Activated effector memory CD4-positive, alpha-beta T cell treated with Interleukin-2 at 50 U/mL for 16 hours (primary cell): ENCODE results near the gene SV2B.
"Not testable (repeated sequence)": the region's sequence is repeated elsewhere in the genome, so short reads cannot be mapped to it uniquely, and the experiment has no call there.

ENCODE experiments used
- DNase-seq: peaks from one replicate; pipeline ENCODE4 v3.0.0-alpha.2; 2020

The SV2B gene, protein sequence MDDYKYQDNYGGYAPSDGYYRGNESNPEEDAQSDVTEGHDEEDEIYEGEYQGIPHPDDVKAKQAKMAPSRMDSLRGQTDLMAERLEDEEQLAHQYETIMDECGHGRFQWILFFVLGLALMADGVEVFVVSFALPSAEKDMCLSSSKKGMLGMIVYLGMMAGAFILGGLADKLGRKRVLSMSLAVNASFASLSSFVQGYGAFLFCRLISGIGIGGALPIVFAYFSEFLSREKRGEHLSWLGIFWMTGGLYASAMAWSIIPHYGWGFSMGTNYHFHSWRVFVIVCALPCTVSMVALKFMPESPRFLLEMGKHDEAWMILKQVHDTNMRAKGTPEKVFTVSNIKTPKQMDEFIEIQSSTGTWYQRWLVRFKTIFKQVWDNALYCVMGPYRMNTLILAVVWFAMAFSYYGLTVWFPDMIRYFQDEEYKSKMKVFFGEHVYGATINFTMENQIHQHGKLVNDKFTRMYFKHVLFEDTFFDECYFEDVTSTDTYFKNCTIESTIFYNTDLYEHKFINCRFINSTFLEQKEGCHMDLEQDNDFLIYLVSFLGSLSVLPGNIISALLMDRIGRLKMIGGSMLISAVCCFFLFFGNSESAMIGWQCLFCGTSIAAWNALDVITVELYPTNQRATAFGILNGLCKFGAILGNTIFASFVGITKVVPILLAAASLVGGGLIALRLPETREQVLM

DNA sequence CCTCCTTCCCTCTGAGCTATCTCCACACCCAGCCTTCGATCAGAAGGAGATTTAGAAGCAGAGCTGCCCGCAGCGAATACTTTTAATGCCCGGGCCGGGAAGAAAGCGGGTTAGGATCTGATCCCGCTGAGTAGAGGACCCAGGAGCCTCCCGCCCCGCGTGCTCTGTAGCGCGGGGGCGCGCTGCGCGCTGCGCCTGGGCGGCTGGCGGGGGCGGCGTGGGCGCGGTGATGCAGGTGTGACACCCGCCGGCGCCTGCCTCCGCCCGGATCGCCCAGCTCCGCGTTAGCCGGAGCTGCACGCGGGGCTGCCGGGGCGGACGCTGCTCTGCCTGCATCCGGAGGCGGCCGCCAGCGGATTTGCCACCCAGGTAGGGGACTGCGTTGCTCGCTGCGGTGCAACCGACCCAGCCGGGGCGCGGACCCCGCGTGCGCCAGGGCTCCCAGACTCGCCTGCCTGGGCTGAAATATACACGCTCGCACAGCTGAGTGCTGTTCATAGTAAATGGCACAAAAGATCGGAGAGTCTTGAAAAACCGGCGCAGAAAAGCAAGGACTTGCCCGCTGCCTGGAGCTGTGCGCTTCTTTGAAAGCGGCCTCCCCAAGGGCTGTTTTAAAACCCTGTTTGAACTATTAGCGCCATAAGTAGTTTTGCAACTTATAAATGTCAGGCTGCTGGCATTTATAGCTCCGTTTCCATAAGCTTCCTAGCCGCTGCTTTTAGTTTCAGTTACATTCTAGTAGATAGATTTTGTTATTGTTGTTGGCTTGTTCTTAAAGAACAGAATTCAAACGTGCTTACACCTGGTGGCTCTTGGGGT, at the start of gene SV2B:
SV2B (plus strand) TSS at position 263 of the 819 bp plus-strand sequence. CDS start 126,007 bp downstream, outside the sequence.
- DNase-seq, result peak; percentile 20

- no peak for DNase-seq
Observed at GRCh38 chr15:91051248-91051647, 48.8 kb upstream of the SV2B start.

- DNase-seq, result no peak
Observed at GRCh38 chr15:91054816-91055215, 45.2 kb upstream of the SV2B start.

GRCh38 chr15:91055548-91056331, 44.3 kb upstream of the SV2B start:
- DNase-seq, result peak; percentile 4

DNA sequence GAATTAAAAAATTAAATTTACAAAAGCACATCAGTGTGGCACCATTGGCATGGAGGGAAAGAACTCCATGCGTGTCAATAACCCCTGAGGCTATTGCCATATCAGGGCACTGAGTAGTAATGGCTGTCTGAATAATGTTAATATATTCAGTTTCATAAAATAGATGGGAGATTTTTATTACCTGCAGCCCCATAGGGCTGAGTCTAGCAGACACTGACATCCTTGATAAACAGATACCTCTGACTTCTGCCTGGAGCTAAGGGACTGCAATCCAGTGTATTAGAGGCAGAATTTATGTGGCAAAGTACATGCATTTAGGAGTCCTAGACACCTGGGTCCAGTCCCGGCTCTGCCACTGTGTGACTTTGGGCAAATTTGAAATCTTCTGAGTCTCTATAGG, 38.8 kb upstream of the SV2B start:
- DNase-seq, result no peak

- DNase-seq, result no peak
Observed at GRCh38 chr15:91061997-91062396, 38.1 kb upstream of the SV2B start.

DNA sequence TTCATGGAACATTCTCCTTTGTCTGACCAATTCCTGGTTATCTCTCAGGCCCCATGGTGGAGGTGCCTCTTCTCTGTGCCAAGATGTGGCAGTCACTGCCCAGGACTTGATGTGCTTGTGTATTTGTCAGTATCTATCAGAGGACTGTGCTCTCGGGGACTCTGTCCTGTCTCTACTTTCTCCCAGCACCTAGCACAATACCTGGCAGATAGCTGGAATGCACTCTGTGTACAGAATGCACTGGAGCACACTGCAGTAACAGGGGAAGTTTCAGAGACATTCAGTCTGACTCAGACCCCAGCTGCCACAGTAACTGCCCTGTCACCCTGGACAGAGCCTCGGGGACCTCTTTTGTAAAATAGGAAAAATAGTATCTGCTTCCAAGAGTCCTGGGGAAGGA, 34.6 kb upstream of the SV2B start:
- DNase-seq, result no peak

GRCh38 chr15:91067036-91067435, 33.0 kb upstream of the SV2B start:
- DNase-seq, result no peak

DNA sequence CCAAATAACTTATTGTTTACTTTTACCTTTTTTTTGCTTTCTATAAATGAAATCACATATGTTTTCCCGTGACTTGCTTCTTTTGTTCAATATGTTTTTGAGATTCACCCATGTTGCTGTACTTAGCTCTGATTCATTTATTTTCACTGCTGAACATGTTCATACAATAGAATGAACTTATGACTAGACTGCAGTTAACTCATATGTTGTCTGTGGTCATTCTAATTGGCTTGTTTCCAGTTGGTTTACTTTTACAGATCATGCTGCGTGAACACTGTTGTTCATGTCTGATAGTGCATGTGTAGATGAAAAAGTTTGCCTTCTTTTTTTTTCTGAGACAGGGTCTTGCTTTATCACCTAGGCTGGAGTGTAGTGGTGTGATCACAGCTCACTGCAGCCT, 31.6 kb upstream of the SV2B start:
- DNase-seq, result no peak

DNA sequence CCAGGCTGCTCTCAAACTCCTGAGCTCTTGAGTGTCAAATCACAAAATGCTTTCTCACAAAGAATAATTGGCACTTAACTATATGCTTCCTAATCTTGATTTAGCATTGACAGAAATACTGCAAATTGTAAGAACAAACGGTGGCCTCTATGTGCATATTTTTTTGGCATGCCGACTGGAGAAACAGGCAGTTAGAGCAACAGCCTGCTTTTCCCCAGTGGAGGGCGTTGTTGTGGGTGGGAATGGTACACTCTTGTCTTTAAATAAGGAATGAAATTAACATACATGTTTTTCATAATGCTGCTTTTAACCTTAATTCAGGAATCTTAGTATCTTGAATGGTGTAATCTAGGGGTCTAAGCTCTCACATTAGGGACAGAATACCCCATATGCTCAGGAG, 31.1 kb upstream of the SV2B start:
- DNase-seq, result no peak

- no peak for DNase-seq
Observed at GRCh38 chr15:91070872-91071271, 29.2 kb upstream of the SV2B start.

DNA sequence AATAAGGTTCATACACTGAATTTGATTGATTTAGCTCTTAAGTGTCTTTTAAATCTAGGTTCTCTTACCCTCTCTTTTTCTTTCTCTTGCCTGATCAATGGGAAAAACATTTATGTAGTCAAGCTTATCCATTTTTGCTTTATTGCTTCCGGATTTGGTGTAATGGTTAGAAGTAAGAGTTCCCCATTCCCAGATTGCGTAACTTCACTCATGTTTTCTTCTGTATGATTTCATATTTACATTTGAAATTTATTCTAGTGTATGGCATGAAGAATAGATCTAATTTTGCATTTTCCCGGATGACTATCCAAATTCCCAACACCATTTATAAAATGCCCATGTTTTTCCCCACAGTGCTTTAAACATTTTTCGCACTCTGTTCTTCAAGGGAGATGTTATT, 27.9 kb upstream of the SV2B start:
- DNase-seq, result no peak

DNA sequence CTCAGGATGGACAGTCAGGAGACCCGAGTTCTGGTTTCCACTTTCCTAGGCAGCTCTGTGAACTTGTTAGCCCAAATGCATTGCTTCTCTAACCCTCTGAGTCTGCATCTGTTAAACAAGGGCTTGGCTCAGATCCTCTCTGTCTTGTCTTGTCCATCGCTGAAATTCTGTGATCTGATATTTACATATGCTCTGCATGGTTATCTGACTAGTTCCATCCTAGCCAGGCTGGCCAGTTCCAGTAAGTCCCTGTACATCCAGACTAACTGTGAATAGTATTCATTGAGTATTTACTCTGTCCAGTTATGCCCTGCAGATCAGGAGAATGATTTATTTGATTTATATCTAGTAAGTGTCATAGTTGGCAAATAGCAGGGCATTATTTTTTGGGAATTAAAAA, 27.0 kb upstream of the SV2B start:
- no peak for DNase-seq

- DNase-seq, result no peak
Observed at GRCh38 chr15:91073768-91074167, 26.3 kb upstream of the SV2B start.

- no peak for DNase-seq
Observed at GRCh38 chr15:91075739-91076138, 24.3 kb upstream of the SV2B start.

DNA sequence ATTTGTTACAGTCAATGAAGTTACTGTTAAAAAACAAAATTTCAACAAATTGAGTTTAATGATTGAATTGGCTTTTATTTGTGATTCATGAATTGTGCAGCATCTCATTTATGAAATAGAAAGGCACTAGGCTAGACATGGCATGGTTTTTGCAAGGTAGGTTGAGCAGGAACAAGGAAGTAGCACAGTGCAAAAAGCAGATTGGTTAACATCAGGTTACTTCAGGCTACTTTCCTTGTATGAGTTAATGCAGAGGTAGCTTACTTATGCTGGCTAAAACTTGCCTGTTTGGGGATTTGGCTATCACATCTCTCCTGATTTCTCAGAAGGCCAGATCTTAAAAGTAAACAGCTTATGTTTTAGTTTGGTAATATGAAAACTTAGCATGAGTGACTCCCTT, 23.0 kb upstream of the SV2B start:
- no peak for DNase-seq

- not testable (repeated sequence) for DNase-seq
Observed at GRCh38 chr15:91093866-91094265, 6.2 kb upstream of the SV2B start.

GRCh38 chr15:91098451-91098850, 1.6 kb upstream of the SV2B start:
- DNase-seq, result no peak

- no peak for DNase-seq
Observed at GRCh38 chr15:91099616-91099994, 452 bp upstream of the SV2B start.

DNA sequence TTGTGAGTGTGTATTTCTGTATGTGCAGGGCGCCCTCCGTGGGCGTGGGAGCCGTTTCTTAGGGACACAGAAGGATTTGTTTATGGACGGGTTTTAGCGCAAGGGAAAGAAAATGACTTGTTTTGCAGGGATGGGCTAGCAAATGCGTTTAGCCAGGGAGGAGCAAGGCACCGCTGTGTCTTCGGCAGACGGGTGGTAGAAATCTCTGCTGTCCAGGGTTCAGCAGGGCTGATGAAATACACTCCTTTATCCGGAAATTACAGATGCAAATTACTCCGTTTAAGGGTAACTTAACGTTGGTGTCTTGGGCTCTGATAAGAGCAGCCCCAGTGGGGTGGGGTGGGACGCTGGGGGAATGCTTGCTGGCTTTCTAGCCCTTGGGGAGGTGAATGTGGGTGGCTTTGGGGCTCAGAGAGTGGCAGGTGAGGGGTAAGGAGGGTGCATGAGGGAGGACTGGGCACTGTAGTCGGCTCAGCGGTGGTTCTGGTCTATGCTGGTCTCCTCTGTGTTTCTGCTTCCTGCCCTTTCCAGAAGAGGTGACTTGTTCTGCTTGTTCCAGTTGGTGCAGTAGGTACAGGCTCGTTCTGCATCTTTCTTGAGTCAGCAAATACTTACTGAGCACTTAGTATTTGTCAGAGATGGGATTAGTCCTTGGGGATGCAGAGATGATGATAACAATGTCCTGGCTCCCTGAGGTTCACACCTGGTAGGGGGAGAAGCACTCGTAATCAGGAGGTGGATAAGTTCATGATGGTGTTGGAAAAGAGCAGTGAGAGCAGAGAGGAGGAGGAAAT, 954 bp downstream of the SV2B start:
- DNase-seq, result no peak

DNA sequence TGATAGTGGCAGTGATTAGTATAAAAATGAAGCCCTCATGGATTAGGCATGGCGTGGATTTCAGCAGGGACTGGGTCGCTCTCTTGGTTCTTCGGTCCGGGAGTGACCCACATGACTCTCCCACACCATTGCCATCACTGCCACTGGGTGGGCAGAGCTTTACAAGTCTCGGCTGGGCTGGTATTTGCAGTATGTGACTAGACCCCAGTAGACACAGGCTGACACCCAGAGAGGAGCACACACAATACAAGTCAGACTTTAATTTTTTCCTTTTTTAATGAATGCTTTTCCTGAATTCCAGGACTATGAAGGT, 1.5 kb downstream of the SV2B start:
- no peak for DNase-seq
